HG03064 (cell line): Measurements from ENCODE around the gene MAD2L2.

Experiments used
- ATAC-seq: cut with Tn5 transposase; IDR thresholded peaks from one replicate; pipeline ENCODE4 v1.9.1; 2021; ENCODE audit warnings: low read depth; ENCODE audit not compliant: unreplicated experiment

The MAD2L2 gene

GRCh38 chr1:11639372-11639771, 41.6 kb downstream of the MAD2L2 start:
- no peak for ATAC-seq

GRCh38 chr1:11638121-11638520, 42.8 kb downstream of the MAD2L2 start:
- ATAC-seq, result no peak

GRCh38 chr1:11634365-11635192, 46.4 kb downstream of the MAD2L2 start:
- ATAC-seq, result no peak

- ATAC-seq, result no peak
These were observed 51.5 kb downstream of the MAD2L2 start for GRCh38 chr1:11629184-11630016.

GRCh38 chr1:11628767-11629166, 52.2 kb downstream of the MAD2L2 start:
- ATAC-seq, result no peak

GRCh38 chr1:11626551-11626950, 54.4 kb downstream of the MAD2L2 start:
- no peak for ATAC-seq
